Stimulated activated CD4-positive, alpha-beta T cell treated with anti-CD3 and anti-CD28 coated beads, TNF-alpha, amount 100 ng/mL, for 48 hours (primary cell): Measurements from ENCODE around the gene NUFIP2.
"Not testable (repeated sequence)": the region's sequence is repeated elsewhere in the genome, so short reads cannot be mapped to it uniquely, and the experiment has no call there.

Experiments
- DNase-seq, 3 donors: peaks; one replicate each; pipeline ENCODE4 v3.0.0-alpha.2; 2020; ENCODE audit warnings: low read depth in 3 of 3

NUFIP2 gene

GRCh38 chr17:29279397-29280070 is 14.4 kb downstream of the NUFIP2 start:
- DNase-seq, result no peak

GRCh38 chr17:29278692-29279091 is 15.3 kb downstream of the NUFIP2 start:
- DNase-seq, result no peak

- DNase-seq, result no peak
Measured at GRCh38 chr17:29273924-29274323, 20.0 kb downstream of the NUFIP2 start.

GRCh38 chr17:29271980-29272379 is 22.0 kb downstream of the NUFIP2 start:
- DNase-seq, result not testable (repeated sequence)

- no peak for DNase-seq
Measured at GRCh38 chr17:29263916-29264315, 30.0 kb downstream of the NUFIP2 start.

GRCh38 chr17:29257756-29258155 is 36.2 kb downstream of the NUFIP2 start:
- DNase-seq, result no peak

GRCh38 chr17:29256735-29257466 is 37.0 kb downstream of the NUFIP2 start:
- no peak for DNase-seq

- DNase-seq, result no peak
Measured at GRCh38 chr17:29255926-29256522, 37.9 kb downstream of the NUFIP2 start.

GRCh38 chr17:29253037-29253436 is 40.9 kb downstream of the NUFIP2 start:
- no peak for DNase-seq

- no peak for DNase-seq
Measured at GRCh38 chr17:29252101-29252791, 41.7 kb downstream of the NUFIP2 start.

- no peak for DNase-seq
Measured at GRCh38 chr17:29251184-29251583, 42.8 kb downstream of the NUFIP2 start.

GRCh38 chr17:29250666-29251065 is 43.3 kb downstream of the NUFIP2 start:
- DNase-seq, result no peak

- no peak for DNase-seq
Measured at GRCh38 chr17:29248845-29249244, 45.1 kb downstream of the NUFIP2 start.

GRCh38 chr17:29247219-29247618 is 46.7 kb downstream of the NUFIP2 start:
- no peak for DNase-seq

GRCh38 chr17:29246628-29247027 is 47.3 kb downstream of the NUFIP2 start, which contains the start of gene CRYBA1:
Gene CRYBA1, plus strand, starts transcription at chr17:29246859. Its CDS starts 5 bp downstream, at chr17:29246864.
- no peak for DNase-seq

GRCh38 chr17:29245401-29245800 is 48.5 kb downstream of the NUFIP2 start:
- DNase-seq, result no peak

GRCh38 chr17:29243792-29244191 is 50.2 kb downstream of the NUFIP2 start:
- DNase-seq, result no peak

GRCh38 chr17:29242790-29243189 is 51.2 kb downstream of the NUFIP2 start:
- no peak for DNase-seq

- DNase-seq, result no peak
Measured at GRCh38 chr17:29242051-29242450, 51.9 kb downstream of the NUFIP2 start.

GRCh38 chr17:29240968-29241963 is 52.7 kb downstream of the NUFIP2 start:
- peak in 1 of 3 donors; percentile 13 for DNase-seq

GRCh38 chr17:29240477-29240876 is 53.5 kb downstream of the NUFIP2 start:
- no peak for DNase-seq
